Karpas-422 (cell line): ENCODE results near the gene NPAS3. TPM values are rescaled to one million over a fixed set of nuclear protein-coding genes. Genes with fewer than 3 reads are reported as not detected.

Source experiments
- DNase-seq: peaks from one replicate; pipeline ENCODE4 v3.0.0-alpha.2; 2015
- H2AFZ ChIP-seq: fragments of 200-600 bp; sonication (generic); 2 replicates; pipeline ENCODE4 v1.6.1; 2014; ENCODE audit warnings: antibody characterized with exemption, low read length, mixed read lengths
- H3K27ac ChIP-seq: fragments of 200-600 bp; sonication (generic); 2 replicates; pipeline ENCODE4 v1.5.1; 2014; ENCODE audit warnings: mild to moderate bottlenecking, low read length, moderate library complexity
- H3K27me3 ChIP-seq: fragments of 200-600 bp; sonication (generic); 2 replicates; pipeline ENCODE4 v1.6.1; 2014; ENCODE audit warnings: low read length, mixed read lengths
- H3K36me3 ChIP-seq: fragments of 200-600 bp; sonication (generic); 2 replicates; pipeline ENCODE4 v1.6.1; 2014; ENCODE audit warnings: low read length, mixed read lengths; ENCODE audit not compliant: insufficient read depth
- H3K4me1 ChIP-seq: fragments of 200-600 bp; sonication (generic); 2 replicates; pipeline ENCODE4 v1.6.1; 2014; ENCODE audit warnings: mild to moderate bottlenecking, low read length, mixed read lengths
- H3K4me2 ChIP-seq: fragments of 200-600 bp; sonication (generic); 2 replicates; pipeline ENCODE4 v1.6.1; 2014; ENCODE audit warnings: low read length, low read depth, mild to moderate bottlenecking; ENCODE audit not compliant: poor library complexity, severe bottlenecking
- H3K4me3 ChIP-seq: fragments of 200-600 bp; sonication (generic); 2 replicates; pipeline ENCODE4 v1.5.1; 2014; ENCODE audit warnings: mild to moderate bottlenecking, antibody characterized with exemption, low read length, mixed read lengths
- H3K79me2 ChIP-seq: fragments of 200-600 bp; sonication (generic); 2 replicates; pipeline ENCODE4 v1.6.1; 2014; ENCODE audit warnings: mild to moderate bottlenecking, low read length, mixed read lengths
- H3K9ac ChIP-seq: fragments of 200-600 bp; sonication (generic); 2 replicates; pipeline ENCODE4 v1.6.0; 2014; ENCODE audit warnings: low read length
- H3K9me2 ChIP-seq: fragments of 200-600 bp; sonication (generic), shearing (Covaris generic); replicated peaks from 2 replicates; pipeline ENCODE4 v1.6.0; 2014; ENCODE audit warnings: mild to moderate bottlenecking, low read length, moderate library complexity; ENCODE audit not compliant: insufficient read depth
- H3K9me3 ChIP-seq: fragments of 300-700, 200-600 bp; sonication (generic); 2 replicates; pipeline ENCODE4 v1.6.1; 2014; ENCODE audit warnings: low read length, mixed read lengths
- H4K20me1 ChIP-seq: fragments of 200-600 bp; sonication (generic); 2 replicates; pipeline ENCODE4 v1.6.1; 2014; ENCODE audit warnings: mild to moderate bottlenecking, antibody characterized with exemption, low read length, low read depth; ENCODE audit not compliant: insufficient read depth
- total RNA-seq: library from RNA; depleted of rRNA; stranded (reverse); fragments of >200 nt; shearing (Covaris generic); gene quantifications from 2 replicates; pipeline ENCODE4 v1.2.3, GENCODE V29; 2014; ENCODE audit warnings: low replicate concordance

The NPAS3 gene
- total RNA-seq, 1 experiment from 2014 or later: 1.6 TPM

DNA sequence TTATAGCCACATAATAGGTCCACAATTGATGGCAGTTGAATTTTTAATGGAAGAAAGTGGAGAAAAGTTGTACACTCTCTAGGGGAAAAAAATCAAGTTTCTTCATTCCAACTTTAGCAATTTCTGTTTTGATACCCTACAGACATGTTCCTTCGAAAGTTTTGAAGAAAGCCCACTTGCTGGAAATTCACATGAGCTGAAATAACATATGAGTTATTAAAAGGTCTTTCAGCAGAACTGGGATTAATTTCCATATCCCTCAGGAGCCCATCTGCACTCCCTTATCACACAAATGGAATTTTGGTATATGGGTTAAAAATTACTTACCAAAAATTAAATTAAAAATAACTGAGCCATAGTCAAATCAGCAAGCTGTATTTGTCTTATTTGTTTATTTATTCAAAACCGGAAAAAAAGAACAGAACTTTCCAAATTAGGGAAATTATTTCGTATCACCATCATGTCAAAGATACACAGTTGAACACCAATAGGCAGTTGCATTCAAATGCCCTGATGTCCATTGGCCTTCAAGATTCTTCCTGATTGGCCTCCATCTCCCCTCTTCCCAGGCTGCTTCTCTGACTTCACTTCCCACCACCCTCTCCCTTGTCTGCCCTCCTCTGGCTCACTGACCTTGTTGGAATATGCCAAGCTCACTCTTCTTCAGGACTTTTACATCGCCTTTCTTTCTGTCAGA, 566.7 kb downstream of the NPAS3 start:
- Histone ChIP-seq H4K20me1 (no peaks in the 10 kb centered on the region), H3K9me3 (no peaks in the 10 kb centered on the region), H3K9ac (no peak overlapping the region), H3K4me1 (peaks cover 24% of the 10 kb centered on the region), H2AFZ (no peak overlapping the region), H3K79me2 (no peaks in the 10 kb centered on the region), H3K4me3 (no peak overlapping the region), H3K27ac (no peak overlapping the region), H3K4me2 (no peak overlapping the region), H3K27me3 (no peaks in the 10 kb centered on the region), H3K36me3 (no peaks in the 10 kb centered on the region), H3K9me2 (no peaks in the 10 kb centered on the region)
- no peak for DNase-seq

GRCh38 chr14:33505963-33506329, 567.3 kb downstream of the NPAS3 start:
- H3K4me2 ChIP-seq: no peak overlapping the region
- no peak overlapping the region for H3K9ac ChIP-seq
- no peaks in the 10 kb centered on the region for H3K9me2 ChIP-seq
- H3K27ac ChIP-seq: no peak overlapping the region
- H3K27me3 ChIP-seq: no peaks in the 10 kb centered on the region
- no peak overlapping the region for H2AFZ ChIP-seq
- peaks cover 23% of the 10 kb centered on the region for H3K4me1 ChIP-seq
- H3K36me3 ChIP-seq: no peaks in the 10 kb centered on the region
- H3K9me3 ChIP-seq: no peaks in the 10 kb centered on the region
- no peak for DNase-seq
- H3K4me3 ChIP-seq: no peak overlapping the region
- H3K79me2 ChIP-seq: no peaks in the 10 kb centered on the region
- no peaks in the 10 kb centered on the region for H4K20me1 ChIP-seq

GRCh38 chr14:33508126-33509062, 569.7 kb downstream of the NPAS3 start:
- Histone ChIP-seq H3K27me3 (no peaks in the 10 kb centered on the region), H3K4me2 (no peak overlapping the region), H3K4me1 (peaks cover 29% of the 10 kb centered on the region), H3K9me3 (no peaks in the 10 kb centered on the region), H3K9ac (no peak overlapping the region), H2AFZ (no peak overlapping the region), H3K9me2 (no peaks in the 10 kb centered on the region), H4K20me1 (no peaks in the 10 kb centered on the region), H3K36me3 (no peaks in the 10 kb centered on the region), H3K79me2 (no peaks in the 10 kb centered on the region), H3K27ac (no peak overlapping the region), H3K4me3 (no peak overlapping the region)
- DNase-seq: no peak

- Histone ChIP-seq H3K79me2 (no peaks in the 10 kb centered on the region), H3K4me3 (no peak overlapping the region), H3K36me3 (no peaks in the 10 kb centered on the region), H3K9me2 (no peaks in the 10 kb centered on the region), H3K27ac (no peak overlapping the region), H2AFZ (no peak overlapping the region), H3K27me3 (no peaks in the 10 kb centered on the region), H3K4me2 (no peak overlapping the region), H3K9ac (no peak overlapping the region), H3K9me3 (no peaks in the 10 kb centered on the region), H4K20me1 (no peaks in the 10 kb centered on the region), H3K4me1 (peaks cover 31% of the 10 kb centered on the region)
- no peak for DNase-seq
Measured at GRCh38 chr14:33509454-33509853, 570.8 kb downstream of the NPAS3 start.

DNA sequence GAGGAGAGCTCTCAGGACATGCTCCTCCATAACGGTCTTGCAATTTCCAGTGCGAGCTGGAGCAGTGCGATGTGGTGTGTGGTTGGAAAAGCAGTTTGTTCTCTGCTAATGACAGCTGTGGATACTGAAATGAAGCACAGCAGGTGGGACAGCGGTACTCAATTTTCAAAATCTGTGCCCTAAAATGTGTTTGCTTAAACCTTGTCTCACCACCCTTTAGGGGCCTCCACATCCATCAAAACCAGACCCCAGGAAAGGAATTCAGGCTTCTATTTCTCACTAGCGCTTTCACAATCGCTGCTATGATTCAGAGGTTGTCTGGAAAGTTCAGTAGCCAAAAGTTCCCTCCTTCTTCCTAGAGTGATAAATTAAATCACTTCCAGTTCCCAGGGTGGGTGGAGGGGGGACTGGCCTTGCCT, 571.4 kb downstream of the NPAS3 start:
- H3K27me3 ChIP-seq: no peaks in the 10 kb centered on the region
- no peaks in the 10 kb centered on the region for H3K36me3 ChIP-seq
- H3K9me3 ChIP-seq: no peaks in the 10 kb centered on the region
- peaks cover 31% of the 10 kb centered on the region for H3K4me1 ChIP-seq
- no peaks in the 10 kb centered on the region for H3K79me2 ChIP-seq
- no peaks in the 10 kb centered on the region for H4K20me1 ChIP-seq
- no peak for DNase-seq
- H3K4me2 ChIP-seq: no peak overlapping the region
- H3K9me2 ChIP-seq: no peaks in the 10 kb centered on the region
- H3K9ac ChIP-seq: no peak overlapping the region
- H2AFZ ChIP-seq: no peak overlapping the region
- no peak overlapping the region for H3K4me3 ChIP-seq
- H3K27ac ChIP-seq: no peak overlapping the region

DNA sequence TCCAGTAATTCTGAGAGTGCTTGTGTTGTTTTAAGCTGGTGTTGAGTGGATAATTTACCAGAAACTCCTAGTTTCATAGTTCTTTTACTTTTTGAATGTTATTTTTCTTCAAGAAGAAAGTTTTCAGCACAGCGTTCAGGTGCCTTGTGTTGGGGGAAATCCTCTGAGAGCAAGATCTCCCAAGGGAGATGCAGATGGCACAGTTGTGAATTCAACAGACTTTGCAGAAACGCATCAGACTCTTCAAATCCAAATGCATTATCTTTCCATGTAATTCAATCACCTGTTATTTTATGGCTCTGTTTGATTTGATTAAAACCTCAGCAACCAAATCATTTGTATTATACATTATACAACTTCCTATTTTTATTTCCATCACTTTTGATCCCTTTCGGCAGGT, 572.3 kb downstream of the NPAS3 start:
- Histone ChIP-seq H3K27ac (no peak overlapping the region), H3K4me1 (peaks cover 37% of the 10 kb centered on the region), H3K9me3 (no peaks in the 10 kb centered on the region), H3K79me2 (no peaks in the 10 kb centered on the region), H3K9me2 (no peaks in the 10 kb centered on the region), H4K20me1 (no peaks in the 10 kb centered on the region), H3K4me3 (no peak overlapping the region), H2AFZ (no peak overlapping the region), H3K36me3 (no peaks in the 10 kb centered on the region), H3K9ac (no peak overlapping the region), H3K27me3 (no peaks in the 10 kb centered on the region), H3K4me2 (peak overlapping the region; percentile 51)
- peak; percentile 59 for DNase-seq

DNA sequence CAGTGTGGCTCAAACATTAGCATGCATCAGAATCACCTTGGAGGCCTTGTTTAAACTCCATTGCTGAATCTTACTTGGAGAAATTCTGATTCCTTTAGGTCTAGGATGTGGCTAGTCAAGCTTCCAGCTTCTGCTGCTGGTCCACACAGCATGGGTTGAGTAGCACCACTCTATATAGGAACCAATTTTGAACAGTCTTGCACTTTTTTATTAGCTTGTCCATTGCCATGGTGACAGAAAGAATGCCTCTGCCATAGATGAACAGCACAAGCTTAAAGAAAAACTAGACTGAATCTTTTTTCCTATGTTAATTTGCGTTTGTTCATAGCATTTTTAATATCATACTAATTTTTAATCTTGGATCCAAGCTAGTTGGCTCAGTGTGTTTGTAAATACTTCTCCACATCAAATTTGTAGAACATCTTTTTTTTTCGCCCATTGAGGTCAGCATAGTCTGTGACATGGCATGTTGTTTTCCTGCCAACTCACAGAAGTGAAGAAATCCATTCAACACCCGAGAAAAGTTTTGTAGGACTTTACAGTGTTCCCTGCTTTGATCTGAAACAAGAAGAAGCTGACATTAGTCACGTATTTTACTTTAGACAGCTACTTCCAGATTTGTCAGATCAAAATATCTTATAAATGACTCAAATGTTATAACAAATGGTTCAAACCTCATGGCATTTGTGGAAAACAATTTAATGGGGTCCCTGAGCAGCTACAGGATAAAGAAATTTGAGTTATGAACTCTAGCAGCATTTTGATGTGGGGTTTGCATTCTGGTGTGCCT, 573.4 kb downstream of the NPAS3 start:
- Histone ChIP-seq H3K79me2 (no peaks in the 10 kb centered on the region), H3K9ac (no peak overlapping the region), H3K27ac (no peak overlapping the region), H3K4me3 (no peak overlapping the region), H3K4me1 (peaks cover 47% of the 10 kb centered on the region), H3K27me3 (no peaks in the 10 kb centered on the region), H3K36me3 (no peaks in the 10 kb centered on the region), H3K9me3 (no peaks in the 10 kb centered on the region), H2AFZ (peak overlapping the region; percentile 41), H3K4me2 (peak overlapping the region; percentile 51), H4K20me1 (no peaks in the 10 kb centered on the region), H3K9me2 (no peaks in the 10 kb centered on the region)
- DNase-seq: no peak

DNA sequence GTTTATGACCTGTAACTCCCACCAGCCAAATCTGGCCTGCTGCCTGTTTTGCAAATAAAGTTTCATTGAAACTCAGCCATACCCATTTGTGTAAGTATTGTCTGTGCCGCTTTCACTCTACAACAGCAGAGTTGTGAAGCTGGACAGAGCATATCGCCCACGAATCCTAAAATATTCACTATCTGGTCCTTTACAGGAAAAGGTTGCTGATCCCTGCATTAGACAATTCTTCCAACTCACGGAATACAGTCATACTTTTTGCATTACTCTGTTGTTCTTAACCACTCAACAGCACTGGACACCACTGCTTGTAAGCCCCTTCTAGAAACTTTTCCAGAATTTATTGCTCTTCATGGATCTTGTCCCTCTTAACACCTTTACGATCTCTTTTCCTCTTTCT, 576.8 kb downstream of the NPAS3 start:
- no peak overlapping the region for H3K9ac ChIP-seq
- H4K20me1 ChIP-seq: no peaks in the 10 kb centered on the region
- no peak overlapping the region for H3K4me3 ChIP-seq
- no peaks in the 10 kb centered on the region for H3K9me2 ChIP-seq
- H3K4me2 ChIP-seq: no peak overlapping the region
- H3K27me3 ChIP-seq: no peaks in the 10 kb centered on the region
- no peak overlapping the region for H3K27ac ChIP-seq
- no peaks in the 10 kb centered on the region for H3K79me2 ChIP-seq
- H3K9me3 ChIP-seq: no peaks in the 10 kb centered on the region
- no peak overlapping the region for H2AFZ ChIP-seq
- no peak for DNase-seq
- H3K4me1 ChIP-seq: peaks cover 58% of the 10 kb centered on the region
- H3K36me3 ChIP-seq: no peaks in the 10 kb centered on the region
